Fibroblast of upper back skin (primary cell): ENCODE measurements around the gene BEND6.
"Not testable (repeated sequence)": the region's sequence is repeated elsewhere in the genome, so short reads cannot be mapped to it uniquely, and the experiment has no call there.

Experiments used
- DNase-seq: peaks from one replicate; pipeline ENCODE4 v3.0.0-alpha.2; 2013

Gene BEND6

GRCh38 chr6:56986611-56987010 is 31.7 kb downstream of the BEND6 start:
- DNase-seq: no peak

- no peak for DNase-seq
These were observed 33.2 kb downstream of the BEND6 start for GRCh38 chr6:56988145-56988544.

GRCh38 chr6:56992036-56992435 is 37.1 kb downstream of the BEND6 start:
- DNase-seq: no peak

- no peak for DNase-seq
These were observed 37.8 kb downstream of the BEND6 start for GRCh38 chr6:56992703-56993102.

GRCh38 chr6:56995347-56995902 is 40.5 kb downstream of the BEND6 start:
- no peak for DNase-seq

GRCh38 chr6:56996401-56996800 is 41.5 kb downstream of the BEND6 start:
- no peak for DNase-seq

GRCh38 chr6:56999049-56999448 is 44.1 kb downstream of the BEND6 start:
- no peak for DNase-seq

- DNase-seq: not testable (repeated sequence)
These were observed 44.8 kb downstream of the BEND6 start for GRCh38 chr6:56999748-57000147.

GRCh38 chr6:57002197-57002596 is 47.3 kb downstream of the BEND6 start:
- DNase-seq: no peak

- no peak for DNase-seq
These were observed 49.4 kb downstream of the BEND6 start for GRCh38 chr6:57004292-57004691.

- DNase-seq: no peak
These were observed 51.2 kb downstream of the BEND6 start for GRCh38 chr6:57006101-57006500.

GRCh38 chr6:57008069-57008468 is 53.2 kb downstream of the BEND6 start:
- DNase-seq: not testable (repeated sequence)

- DNase-seq: peak; percentile 91
These were observed 58.6 kb downstream of the BEND6 start for GRCh38 chr6:57013521-57013926.

GRCh38 chr6:57017069-57017468 is 62.2 kb downstream of the BEND6 start:
- DNase-seq: no peak

- no peak for DNase-seq
These were observed 62.9 kb downstream of the BEND6 start for GRCh38 chr6:57017841-57018240.

- DNase-seq: no peak
These were observed 64.5 kb downstream of the BEND6 start for GRCh38 chr6:57019434-57019833.

GRCh38 chr6:57021086-57021720 is 66.3 kb downstream of the BEND6 start:
- DNase-seq: peak; percentile 61

GRCh38 chr6:57024321-57024720 is 69.4 kb downstream of the BEND6 start:
- DNase-seq: no peak

- DNase-seq: no peak
These were observed 69.9 kb downstream of the BEND6 start for GRCh38 chr6:57024775-57025174.

- DNase-seq: no peak
These were observed 71.1 kb downstream of the BEND6 start for GRCh38 chr6:57026001-57026400.

- no peak for DNase-seq
These were observed 72.4 kb downstream of the BEND6 start for GRCh38 chr6:57027301-57027700.

GRCh38 chr6:57029213-57029612 is 74.3 kb downstream of the BEND6 start:
- no peak for DNase-seq

GRCh38 chr6:57033228-57033627 is 78.3 kb downstream of the BEND6 start:
- no peak for DNase-seq

GRCh38 chr6:57035549-57035948 is 80.6 kb downstream of the BEND6 start:
- no peak for DNase-seq

- DNase-seq: no peak
These were observed 84.0 kb downstream of the BEND6 start for GRCh38 chr6:57038906-57039305.
